SK-N-SH (cell line): ENCODE measurements around the gene MCF2L2. TPM values are rescaled to one million over a fixed set of nuclear protein-coding genes. Genes with fewer than 3 reads are reported as not detected.

Experiments used
- CTCF ChIA-PET: fragments of 300-600, 350-600 bp; formaldehyde crosslinking; extraction: SDS; loops from one replicate; lab custom pipeline; 2021; lab: Yijun Ruan, JAX
- POLR2A ChIA-PET: fragments of 350-600 bp; sonication (Branson Sonifier 250); formaldehyde crosslinking; extraction: SDS; loops from one replicate; lab custom pipeline; 2020; ENCODE audit warnings: antibody characterized with exemption, inconsistent platforms; lab: Yijun Ruan, JAX
- DNase-seq: peaks from one replicate; pipeline ENCODE4 v3.0.0; 2012
- H2AFZ ChIP-seq: fragments of 200-600 bp; sonication (generic); 2 replicates; pipeline ENCODE4 v1.8.1; 2016; ENCODE audit warnings: antibody characterized with exemption, mild to moderate bottlenecking, low read depth
- H3F3A ChIP-seq: fragments of 200-600 bp; sonication (generic); replicated peaks from 2 replicates; pipeline ENCODE3; 2016; ENCODE audit warnings: antibody characterized with exemption, mild to moderate bottlenecking; ENCODE audit not compliant: insufficient read depth
- H3K27ac ChIP-seq, 2 experiments: fragments of 200-500 bp in 1 of 2; fragments of 200-600 bp in 1 of 2; sonication (Bioruptor generic) in 1 of 2; sonication (generic), shearing (Covaris generic) in 1 of 2; 2 replicates each; pipeline versions ENCODE4 v1.5.1 to v1.6.1; 2014 to 2016; ENCODE audit warnings: low read depth in 2 of 2, inconsistent platforms in 1 of 2, low read length in 1 of 2, mild to moderate bottlenecking in 1 of 2, mixed read lengths in 1 of 2
- H3K27me3 ChIP-seq: fragments of 200-600 bp; sonication (generic), shearing (Covaris generic); 2 replicates; pipeline ENCODE4 v1.6.1; 2016; ENCODE audit warnings: mixed run types; ENCODE audit not compliant: insufficient read depth
- H3K36me3 ChIP-seq, 2 experiments: fragments of 200-500 bp in 1 of 2; fragments of 200-600 bp in 1 of 2; sonication (Bioruptor generic) in 1 of 2; sonication (generic) in 1 of 2; replicated peaks in 1 of 2; 2 replicates each; pipeline versions ENCODE3 to v1.5.1; 2014 to 2016; ENCODE audit warnings: low read length in 1 of 2, mild to moderate bottlenecking in 1 of 2; ENCODE audit not compliant: insufficient read depth in 2 of 2, control insufficient read depth in 1 of 2
- H3K4me1 ChIP-seq, 2 experiments: fragments of 200-500 bp in 1 of 2; fragments of 200-600 bp in 1 of 2; sonication (Bioruptor generic) in 1 of 2; sonication (generic), shearing (Covaris generic) in 1 of 2; 2 replicates each; pipeline versions ENCODE4 v1.5.1 to v1.6.1; 2014 to 2016; ENCODE audit warnings: low read depth in 1 of 2, low read length in 1 of 2, mixed run types in 1 of 2; ENCODE audit not compliant: insufficient read depth in 2 of 2, control insufficient read depth in 1 of 2
- H3K4me2 ChIP-seq: fragments of 200-600 bp; sonication (generic), shearing (Covaris generic); 2 replicates; pipeline ENCODE4 v1.6.1; 2017; ENCODE audit warnings: mixed run types
- H3K4me3 ChIP-seq, 2 experiments: fragments of 200-500 bp in 1 of 2; fragments of 200-600 bp in 1 of 2; sonication (Bioruptor generic) in 1 of 2; sonication (generic), shearing (Covaris generic) in 1 of 2; 2 replicates each; pipeline versions ENCODE4 v1.5.1 to v1.8.1; 2014 to 2016; ENCODE audit warnings: low read depth in 2 of 2, inconsistent platforms in 1 of 2, low read length in 1 of 2, mild to moderate bottlenecking in 1 of 2, mixed read lengths in 1 of 2, moderate library complexity in 1 of 2
- H3K79me2 ChIP-seq: fragments of 200-600 bp; sonication (generic); 2 replicates; pipeline ENCODE4 v1.8.1; 2017; ENCODE audit warnings: mild to moderate bottlenecking; ENCODE audit not compliant: insufficient read depth
- H3K9ac ChIP-seq: fragments of 200-600 bp; sonication (generic); 2 replicates; pipeline ENCODE4 v1.6.1; 2017; ENCODE audit warnings: mixed run types
- H3K9me2 ChIP-seq: fragments of 200-600 bp; sonication (generic); 2 replicates; pipeline ENCODE4 v1.6.1; 2017; ENCODE audit warnings: mixed run types
- H3K9me3 ChIP-seq: fragments of 200-600 bp; sonication (generic); 2 replicates; pipeline ENCODE4 v1.6.1; 2017; ENCODE audit warnings: mixed run types, mild to moderate bottlenecking, moderate library complexity
- H4K20me1 ChIP-seq: fragments of 200-600 bp; sonication (generic); 2 replicates; pipeline ENCODE4 v1.6.1; 2017; ENCODE audit warnings: mild to moderate bottlenecking, mixed run types; ENCODE audit not compliant: insufficient read depth
- CHD2 ChIP-seq: fragments of 150-350 bp; IDR thresholded peaks from 2 replicates; pipeline ENCODE4 v1.6.1; 2018; ENCODE audit warnings: low read length; ENCODE audit not compliant: partially characterized antibody
- CTCF ChIP-seq: fragments of 200-600 bp; sonication (generic); IDR thresholded peaks from 2 replicates; pipeline ENCODE4 v1.6.1; 2017; ENCODE audit warnings: antibody characterized with exemption, mild to moderate bottlenecking, moderate library complexity
- EP300 ChIP-seq, 2 experiments: IDR thresholded peaks; 2 replicates each; pipeline versions ENCODE4 v1.4.0 to v1.6.1; 2012; ENCODE audit warnings: borderline replicate concordance in 1 of 2, low read depth in 1 of 2, low read length in 1 of 2
- EZH2phosphoT487 ChIP-seq: fragments of 200-600 bp; sonication (generic); IDR thresholded peaks from 2 replicates; pipeline ENCODE4 v1.6.1; 2017; ENCODE audit warnings: low read depth, mixed run types, mild to moderate bottlenecking, antibody characterized with exemption, moderate library complexity, borderline replicate concordance
- FOSL2 ChIP-seq: IDR thresholded peaks from 2 replicates; pipeline ENCODE4 v1.4.0; 2012; ENCODE audit warnings: low read depth, mild to moderate bottlenecking, moderate library complexity, borderline replicate concordance
- FOXM1 ChIP-seq: IDR thresholded peaks from 2 replicates; pipeline ENCODE4 v1.4.0; 2012; ENCODE audit warnings: low read depth, mild to moderate bottlenecking
- GABPA ChIP-seq: IDR thresholded peaks from 2 replicates; pipeline ENCODE4 v1.4.0; 2012; ENCODE audit warnings: low read depth, mild to moderate bottlenecking
- IRF3 ChIP-seq: fragments of 150-350 bp; IDR thresholded peaks from 2 replicates; pipeline ENCODE4 v1.6.1; 2016; ENCODE audit warnings: mild to moderate bottlenecking, low read depth, low read length
- JUND ChIP-seq: IDR thresholded peaks from 2 replicates; pipeline ENCODE4 v1.4.0; 2012
- MXI1 ChIP-seq: IDR thresholded peaks from 2 replicates; pipeline ENCODE4 v1.6.1; 2012; ENCODE audit warnings: mild to moderate bottlenecking, low read depth, low read length, improper control_type of control experiment
- PBX3 ChIP-seq: IDR thresholded peaks from 2 replicates; pipeline ENCODE4; 2012
- POLR2AphosphoS5 ChIP-seq: IDR thresholded peaks from 2 replicates; pipeline ENCODE4 v1.6.1; 2012; ENCODE audit warnings: low read depth, low read length
- RXRA ChIP-seq: IDR thresholded peaks from 2 replicates; pipeline ENCODE4 v1.4.0; 2012; ENCODE audit warnings: low read depth, mild to moderate bottlenecking, borderline replicate concordance
- TAF1 ChIP-seq: IDR thresholded peaks from 2 replicates; pipeline ENCODE4 v1.6.1; 2012; ENCODE audit warnings: low read depth, mild to moderate bottlenecking, low read length, moderate library complexity, borderline replicate concordance
- WGBS: methylation state at CpG from one replicate; pipeline ENCODE4 v1.1.6; 2017; ENCODE audit warnings: low lambda C conversion rate; 5-methylcytosine and 5-hydroxymethylcytosine counted together
- polyA plus RNA-seq, 3 experiments: library from polyadenylated mRNA; depleted of rRNA; stranded (reverse); fragments of >200 nt; gene quantifications; 2 replicates each; pipeline ENCODE4 v1.2.3, GENCODE V29; 2012
- TF ChIP-seq, protein P1 (sequence below): fragments of 150-350 bp; IDR thresholded peaks from 2 replicates; pipeline ENCODE4 v1.6.1; 2017; ENCODE audit warnings: antibody characterized with exemption, low read length, low read depth, borderline replicate concordance

The MCF2L2 gene
- polyA plus RNA-seq, 1 of the 3 experiments (the other 2 are of a cell fraction): 0.56 TPM

DNA sequence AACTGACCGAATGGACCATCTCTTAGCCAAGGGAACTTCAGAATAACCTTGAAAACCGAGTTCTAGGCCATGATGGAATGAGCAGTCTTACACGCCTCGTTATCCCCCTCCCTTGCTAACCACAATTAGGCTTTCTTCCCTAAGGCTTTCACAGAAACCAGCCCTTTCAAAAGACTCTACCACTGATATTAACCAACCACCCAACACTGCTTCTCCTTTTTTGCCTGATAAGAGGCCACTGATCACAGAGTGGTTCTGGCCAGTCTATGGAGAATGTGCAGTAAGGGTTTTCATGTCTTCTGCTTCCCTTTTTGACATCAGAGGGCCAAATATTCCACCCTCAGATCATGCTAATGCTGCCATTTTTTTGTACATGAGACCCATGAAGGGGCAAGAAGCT lies 59.3 kb downstream of the MCF2L2 start:
- POLR2A ChIA-PET: no interaction called here
- H2AFZ ChIP-seq: no peak overlapping the region

DNA sequence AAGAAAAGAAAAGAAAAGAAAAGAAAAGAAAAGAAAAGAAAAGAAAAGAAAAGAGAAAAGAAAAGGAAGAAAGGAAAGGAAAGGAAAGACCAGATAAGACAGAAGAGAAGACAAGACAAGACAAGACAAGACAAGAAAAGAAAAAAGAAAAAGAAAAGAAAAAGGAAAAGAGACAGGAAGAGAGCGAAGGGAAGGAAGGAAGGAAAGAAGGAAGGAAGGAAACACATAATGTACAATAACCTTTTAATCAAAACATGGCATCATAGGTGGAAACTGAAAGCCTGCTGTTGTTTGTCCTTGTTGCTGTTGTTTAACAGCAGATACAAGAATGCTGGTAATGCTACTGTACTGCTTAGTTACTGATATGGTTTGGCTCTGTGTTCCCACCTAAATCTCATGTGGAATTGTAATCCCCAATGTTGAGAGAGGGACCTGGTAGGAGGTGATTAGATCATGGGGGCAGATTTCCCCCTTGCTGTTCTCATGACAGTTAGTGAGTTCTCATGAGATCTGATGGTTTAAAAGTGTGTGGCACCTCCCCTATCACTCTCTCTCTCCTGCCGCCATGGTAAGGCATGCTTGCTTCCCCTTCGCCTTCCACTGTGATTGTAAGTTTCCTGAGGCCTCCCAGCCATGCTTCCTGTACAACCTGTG lies 67.3 kb downstream of the MCF2L2 start:
- no peak overlapping the region for H3K4me2 ChIP-seq
- no peak overlapping the region for H3K9ac ChIP-seq
- no peaks in the 10 kb centered on the region for H3K4me1 ChIP-seq
- CTCF ChIA-PET: no interaction called here
- no peaks in the 10 kb centered on the region for H4K20me1 ChIP-seq
- no peaks in the 10 kb centered on the region for H3K36me3 ChIP-seq
- H3K79me2 ChIP-seq: no peaks in the 10 kb centered on the region
- no peak overlapping the region for H3K4me3 ChIP-seq
- H3K27ac ChIP-seq: no peak overlapping the region
- no peak overlapping the region for H2AFZ ChIP-seq
- H3K9me2 ChIP-seq: no peaks in the 10 kb centered on the region
- TF ChIP-seq RXRA (no peak), CHD2 (no peak), EP300 (IDR thresholded peaks at IDR 0.05; ENCODE audit: borderline replicate concordance in 1 of 2, low read depth in 1 of 2, low read length in 1 of 2) (no peak), GABPA (no peak), FOXM1 (no peak), PBX3 (no peak)
- TF ChIP-seq, protein P1, sequence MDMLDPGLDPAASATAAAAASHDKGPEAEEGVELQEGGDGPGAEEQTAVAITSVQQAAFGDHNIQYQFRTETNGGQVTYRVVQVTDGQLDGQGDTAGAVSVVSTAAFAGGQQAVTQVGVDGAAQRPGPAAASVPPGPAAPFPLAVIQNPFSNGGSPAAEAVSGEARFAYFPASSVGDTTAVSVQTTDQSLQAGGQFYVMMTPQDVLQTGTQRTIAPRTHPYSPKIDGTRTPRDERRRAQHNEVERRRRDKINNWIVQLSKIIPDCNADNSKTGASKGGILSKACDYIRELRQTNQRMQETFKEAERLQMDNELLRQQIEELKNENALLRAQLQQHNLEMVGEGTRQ: no peak
- no peaks in the 10 kb centered on the region for H3F3A ChIP-seq
- H3K27me3 ChIP-seq: no peaks in the 10 kb centered on the region
- DNase-seq: no peak
- WGBS: 81% methylated on average over 3 of the region's 3 CpGs
- POLR2A ChIA-PET: no interaction called here
- H3K9me3 ChIP-seq: no peaks in the 10 kb centered on the region

More for the DNA sequence above, 59.3 kb downstream of the MCF2L2 start:
- Histone ChIP-seq H4K20me1 (no peaks in the 10 kb centered on the region), H3K9me2 (no peaks in the 10 kb centered on the region), H3K4me2 (no peak overlapping the region), H3K4me3 (no peak overlapping the region), H3K9me3 (no peaks in the 10 kb centered on the region), H3K27me3 (no peaks in the 10 kb centered on the region), H3K9ac (no peak overlapping the region), H3K27ac (no peak overlapping the region), H3F3A (no peaks in the 10 kb centered on the region), H3K4me1 (0 out of 4 replicates have a peak, but pooled peaks cover 0 to 6% of the 10 kb centered on the region in 2 experiments), H3K36me3 (no peaks in the 10 kb centered on the region), H3K79me2 (no peaks in the 10 kb centered on the region)
- TF ChIP-seq FOSL2 (no peak), EZH2phosphoT487 (no peak), CTCF (no peak), TAF1 (no peak), POLR2AphosphoS5 (no peak), IRF3 (no peak), JUND (no peak), MXI1 (no peak)
- WGBS: 89% methylated on average over 4 of the region's 4 CpGs
- CTCF ChIA-PET: interaction anchor here (1.0 to 2.7 kb wide), 2 partner anchors 13 to 185 kb away, joined by 3 to 13 read pairs; no protein-coding TSS in a partner anchor
- DNase-seq: no peak
